Common myeloid progenitor, CD34-positive (primary cell): Measurements from ENCODE around the gene RDH5.
A peak's percentile ranks its signal among the peaks of the same experiment; 100 is the strongest.

Experiments
- CTCF ChIA-PET: fragments of 350-600 bp; sonication (Branson Sonifier 250); formaldehyde crosslinking; loops from one replicate; lab custom pipeline; 2021; ENCODE audit warnings: antibody characterized with exemption; lab: Charles Lee
- POLR2A ChIA-PET: fragments of 350-600 bp; sonication (Branson Sonifier 250); formaldehyde crosslinking; loops from one replicate; lab custom pipeline; 2021; ENCODE audit warnings: antibody characterized with exemption; lab: Charles Lee
- DNase-seq, 3 donors: peaks; one replicate each; pipeline versions ENCODE4 v3.0.0 to v3.0.0-alpha.2; 2013
- H3K27ac ChIP-seq, 2 experiments: 1 replicate in 1 of 2; 2 replicates in 1 of 2; pipeline ENCODE4 v1.7.0; 2013; ENCODE audit warnings: inconsistent platforms in 2 of 2, low read length in 2 of 2, mild to moderate bottlenecking in 2 of 2, low read depth in 1 of 2, moderate library complexity in 1 of 2; ENCODE audit not compliant: severe bottlenecking in 2 of 2, insufficient read depth in 1 of 2, poor library complexity in 1 of 2
- H3K27me3 ChIP-seq, 5 experiments: replicated peaks in 2 of 5; 1 replicate in 3 of 5; 2 replicates in 2 of 5; pipeline versions ENCODE4 v1.6.1 to v1.7.0; 2013; ENCODE audit warnings: low read length in 4 of 5, mild to moderate bottlenecking in 2 of 5, moderate library complexity in 2 of 5, inconsistent platforms in 1 of 5; ENCODE audit not compliant: insufficient read depth in 5 of 5, control insufficient read depth in 4 of 5
- H3K36me3 ChIP-seq, 4 experiments: 1 replicate in 2 of 4; 2 replicates in 2 of 4; pipeline versions ENCODE4 v1.6.1 to v1.7.0; 2013; ENCODE audit warnings: low read length in 3 of 4, control low read depth in 1 of 4, mild to moderate bottlenecking in 1 of 4; ENCODE audit not compliant: control insufficient read depth in 4 of 4, insufficient read depth in 4 of 4
- H3K4me1 ChIP-seq, 4 experiments: 1 replicate in 3 of 4; 2 replicates in 1 of 4; pipeline versions ENCODE4 v1.6.1 to v1.7.1; 2013; ENCODE audit warnings: low read length in 3 of 4, mild to moderate bottlenecking in 3 of 4, control low read depth in 1 of 4, inconsistent platforms in 1 of 4, moderate library complexity in 1 of 4; ENCODE audit not compliant: control insufficient read depth in 4 of 4, insufficient read depth in 4 of 4; ENCODE audit errors: control extremely low read depth in 1 of 4
- H3K4me3 ChIP-seq, 7 experiments: 1 replicate in 4 of 7; 2 replicates in 3 of 7; pipeline versions ENCODE4 v1.5.1 to v1.7.0; 2013; ENCODE audit warnings: mild to moderate bottlenecking in 7 of 7, low read length in 6 of 7, moderate library complexity in 6 of 7, inconsistent platforms in 2 of 7, low read depth in 2 of 7, control low read depth in 1 of 7; ENCODE audit not compliant: insufficient read depth in 4 of 7, control insufficient read depth in 1 of 7; ENCODE audit errors: extremely low read depth in 1 of 7
- H3K9me3 ChIP-seq, 5 experiments: 1 replicate in 4 of 5; 2 replicates in 1 of 5; pipeline versions ENCODE4 v1.6.1 to v1.7.1; 2013; ENCODE audit warnings: low read length in 4 of 5, mild to moderate bottlenecking in 2 of 5, inconsistent platforms in 1 of 5, low read depth in 1 of 5, moderate library complexity in 1 of 5; ENCODE audit not compliant: control insufficient read depth in 4 of 5, insufficient read depth in 2 of 5; ENCODE audit errors: control extremely low read depth in 1 of 5
- WGBS: methylation state at CpG from one replicate; pipeline ENCODE4 v1.1.5; 2013; ENCODE audit not compliant: insufficient coverage; 5-methylcytosine and 5-hydroxymethylcytosine counted together

RDH5 gene

GRCh38 chr12:55727643-55728185, 7.5 kb downstream of the RDH5 start:
- 10% methylated on average over 4 of the region's 9 CpGs for WGBS
- Histone ChIP-seq H3K27ac (peak overlapping the region; percentile 25 to 86), H3K9me3 (no peaks in the 10 kb centered on the region), H3K4me1 (peaks cover 12 to 46% (median 34%) of the 10 kb centered on the region in 4 experiments), H3K27me3 (no peaks in the 10 kb centered on the region), H3K36me3 (peaks cover 3 to 40% (median 23%) of the 10 kb centered on the region in 4 experiments), H3K4me3 (peak overlapping the region; percentile 57 to 88 (median 71))
- POLR2A ChIA-PET, result no interaction called here
- CTCF ChIA-PET, result interaction anchor here (1.8 to 3.2 kb wide), 2 partner anchors 10 to 11 kb away, joined by 11 to 15 read pairs; partner anchors contain the start of gene BLOC1S1
- no peak for DNase-seq

- ChIA-PET CTCF (interaction anchor here (1.0 to 3.2 kb wide), 8 partner anchors 8 to 166 kb away, joined by 5 to 49 read pairs (median 16); partner anchors contain the start of genes BLOC1S1 and RDH5), POLR2A (interaction anchor here (0.9 to 1.6 kb wide), 4 partner anchors 10 to 15 kb away, joined by 3 to 8 read pairs (median 4); partner anchors contain the start of gene BLOC1S1)
- H3K4me1 ChIP-seq, result peaks cover 12 to 46% (median 34%) of the 10 kb centered on the region in 4 experiments
- WGBS, result 0% methylated on average over 38 of the region's 61 CpGs
- H3K4me3 ChIP-seq, result peak overlapping the region; percentile 57 to 88 (median 71)
- peaks cover 3 to 38% (median 22%) of the 10 kb centered on the region in 4 experiments for H3K36me3 ChIP-seq
- DNase-seq, result peak in 2 of 3 donors; percentile 36 to 46
- no peaks in the 10 kb centered on the region for H3K27me3 ChIP-seq
- peak overlapping the region; percentile 66 to 86 for H3K27ac ChIP-seq
- no peaks in the 10 kb centered on the region for H3K9me3 ChIP-seq
Observed at GRCh38 chr12:55728186-55728938, 8.2 kb downstream of the RDH5 start.

- peak; percentile 77 to 91 (median 88) for DNase-seq
- CTCF ChIA-PET, result interaction anchor here (1.0 to 3.2 kb wide), 14 partner anchors 9 to 165 kb away, joined by 3 to 49 read pairs (median 5); partner anchors contain the start of genes BLOC1S1, ORMDL2, RDH5 and SARNP
- Histone ChIP-seq H3K4me3 (peak within 1 kb of the TSS; percentile 57 to 88 (median 71)), H3K27ac (peak within 1 kb of the TSS; percentile 66 to 86), H3K9me3 (no peaks in the 10 kb centered on the region), H3K27me3 (no peaks in the 10 kb centered on the region), H3K4me1 (peaks cover 12 to 46% (median 34%) of the 10 kb centered on the region in 4 experiments), H3K36me3 (peaks cover under 1 to 29% (median 16%) of the 10 kb centered on the region in 4 experiments)
- 0% methylated on average over 31 of the region's 61 CpGs for WGBS
- POLR2A ChIA-PET, result interaction anchor here (0.7 to 1.6 kb wide), 6 partner anchors 8 to 14 kb away, joined by 3 to 8 read pairs (median 4); partner anchors contain the start of gene BLOC1S1
Observed at GRCh38 chr12:55728939-55729818, 9.0 kb downstream of the RDH5 start, which contains the start of gene CD63. TSS of gene CD63 (minus strand) at chr12:55729009. CDS start at chr12:55728341, 668 bp downstream.

- peaks cover 0 to 22% (median 11%) of the 10 kb centered on the region in 4 experiments for H3K36me3 ChIP-seq
- H3K4me1 ChIP-seq, result peaks cover 12 to 41% (median 31%) of the 10 kb centered on the region in 4 experiments
- ChIA-PET CTCF (interaction anchor here (0.9 to 3.2 kb wide), 17 partner anchors 9 to 101 kb away, joined by 3 to 49 read pairs (median 4); partner anchors contain the start of genes BLOC1S1, ORMDL2, RDH5 and SARNP), POLR2A (interaction anchor here (0.7 to 1.6 kb wide), 6 partner anchors 8 to 14 kb away, joined by 3 to 8 read pairs (median 3); partner anchors contain the start of gene BLOC1S1)
- H3K4me3 ChIP-seq, result peak overlapping the region; percentile 57 to 88 (median 71)
- no peaks in the 10 kb centered on the region for H3K9me3 ChIP-seq
- peak; percentile 70 to 79 (median 75) for DNase-seq
- WGBS, result 7% methylated on average over 14 of the region's 19 CpGs
- H3K27me3 ChIP-seq, result no peaks in the 10 kb centered on the region
- peak overlapping the region; percentile 66 to 86 for H3K27ac ChIP-seq
Observed at GRCh38 chr12:55729819-55730818, 9.9 kb downstream of the RDH5 start.

GRCh38 chr12:55732288-55732687, 12.1 kb downstream of the RDH5 start:
- no peaks in the 10 kb centered on the region for H3K9me3 ChIP-seq
- H3K36me3 ChIP-seq, result peaks cover 0 to 3% (median 0%) of the 10 kb centered on the region in 4 experiments
- no peak overlapping the region for H3K27ac ChIP-seq
- 100% methylated on average over 2 of the region's 4 CpGs for WGBS
- H3K4me3 ChIP-seq, result no peak overlapping the region
- no peaks in the 10 kb centered on the region for H3K27me3 ChIP-seq
- ChIA-PET POLR2A (no interaction called here), CTCF (interaction anchor here (1.0 to 7.9 kb wide), 2 partner anchors 10 to 11 kb away, joined by 3 to 119 read pairs; partner anchors contain the start of gene RDH5)
- DNase-seq, result no peak
- H3K4me1 ChIP-seq, result peaks cover 9 to 37% (median 33%) of the 10 kb centered on the region in 4 experiments
